Myometrial cell (primary cell): Measurements from ENCODE around the gene WNT8A. TPM values are rescaled to one million over a fixed set of nuclear protein-coding genes. Genes with fewer than 3 reads are reported as not detected.

Source experiments
- total RNA-seq: library from RNA; depleted of rRNA; stranded (reverse); fragments of >200 nt; gene quantifications from 2 replicates; pipeline ENCODE4 v1.2.3, GENCODE V29; 2015

Gene WNT8A, protein sequence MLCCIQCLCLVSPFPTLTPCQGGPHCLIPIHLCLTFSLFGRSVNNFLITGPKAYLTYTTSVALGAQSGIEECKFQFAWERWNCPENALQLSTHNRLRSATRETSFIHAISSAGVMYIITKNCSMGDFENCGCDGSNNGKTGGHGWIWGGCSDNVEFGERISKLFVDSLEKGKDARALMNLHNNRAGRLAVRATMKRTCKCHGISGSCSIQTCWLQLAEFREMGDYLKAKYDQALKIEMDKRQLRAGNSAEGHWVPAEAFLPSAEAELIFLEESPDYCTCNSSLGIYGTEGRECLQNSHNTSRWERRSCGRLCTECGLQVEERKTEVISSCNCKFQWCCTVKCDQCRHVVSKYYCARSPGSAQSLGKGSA
- total RNA-seq, result not detected in 2 replicates

DNA sequence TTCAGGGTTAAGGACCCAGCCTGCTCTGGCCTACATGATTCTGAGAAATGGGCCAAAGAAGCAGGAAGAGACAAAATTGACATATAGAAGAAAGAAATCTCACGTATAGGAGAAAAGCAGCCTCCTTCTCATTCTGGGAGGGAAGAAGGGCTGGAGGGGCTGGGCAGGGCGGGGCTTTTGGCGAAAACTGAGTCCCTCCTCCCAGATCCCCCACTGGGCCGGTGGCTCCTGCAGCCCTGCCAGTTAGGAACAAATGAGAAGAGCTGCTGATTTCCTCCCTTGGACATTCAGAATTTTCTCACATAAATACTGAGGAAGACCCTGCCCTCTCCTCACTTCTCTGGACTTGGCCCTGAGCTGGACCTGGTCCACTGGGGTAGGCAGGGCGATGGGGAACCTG, at the start of gene WNT8A:
Gene WNT8A (plus strand): TSS at position 332 of the 400 bp plus-strand sequence. CDS start 95 bp downstream, outside the sequence.

GRCh38 chr5:138138949-138139780, 55.3 kb downstream of the WNT8A start, which contains the start of gene NME5:
Gene NME5, minus strand, starts transcription at chr5:138139428. Its CDS starts 648 bp downstream, at chr5:138138780.

Other genes starting within 250 kb of the WNT8A start
- not detected in 2 replicates for gene MYOT, start 216.2 kb upstream of the WNT8A start, total RNA-seq
- not detected in 2 replicates for gene PKD2L2, start 194.6 kb upstream of the WNT8A start, total RNA-seq
- gene FAM13B, start 51.0 kb upstream of the WNT8A start, total RNA-seq, result 2.7 and 2.9 TPM in 2 replicates
- gene NME5, start 55.4 kb downstream of the WNT8A start, total RNA-seq, result 0.86 and 2.5 TPM in 2 replicates
- gene BRD8, start 94.6 kb downstream of the WNT8A start, total RNA-seq, result 29.6 and 40.9 TPM in 2 replicates
- 91.4 and 104 TPM in 2 replicates for gene KIF20A, start 95.1 kb downstream of the WNT8A start, total RNA-seq
- 14.7 and 22.5 TPM in 2 replicates for gene CDC23, start 129.3 kb downstream of the WNT8A start, total RNA-seq
- gene GFRA3, start 190.6 kb downstream of the WNT8A start, total RNA-seq, result not detected in 2 replicates
- gene CDC25C, start 247.8 kb downstream of the WNT8A start, total RNA-seq, result 23.9 and 24.3 TPM in 2 replicates